ENCODE data around the gene TTC21B. TPM values are rescaled to one million over a fixed set of nuclear protein-coding genes. Genes with fewer than 3 reads are reported as not detected.
"Not testable (repeated sequence)": the region's sequence is repeated elsewhere in the genome, so short reads cannot be mapped to it uniquely, and the experiment has no call there.

Gene TTC21B
- total RNA-seq, 1 donor from 2014 or later: 12.0 TPM

DNA sequence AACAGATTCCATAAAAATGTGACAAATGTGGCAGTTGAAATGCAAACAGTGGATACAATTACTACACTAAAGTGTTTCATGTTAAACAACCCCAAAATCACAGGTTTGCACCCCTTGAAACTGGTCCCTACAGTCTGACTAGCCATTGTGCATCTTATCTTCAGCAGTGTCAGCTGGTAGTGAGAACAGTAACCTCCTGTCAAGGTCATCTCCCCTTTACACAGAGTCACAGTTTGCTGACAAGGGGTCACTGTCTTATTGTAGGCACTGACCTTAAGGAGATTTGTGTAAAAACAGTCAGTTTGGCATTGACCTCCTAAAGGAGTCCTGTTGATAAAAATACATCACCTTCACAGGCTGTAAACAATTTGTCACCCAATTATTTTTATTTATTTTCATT, 37.3 kb upstream of the TTC21B start:
- Histone ChIP-seq H2AFZ (ENCODE audit: low read depth, low read length) (no peak overlapping the region), H3K79me2 (ENCODE audit: insufficient read depth, low read length) (no peaks in the 10 kb centered on the region), H3K4me3 (ENCODE audit: insufficient read depth, low read depth, low read length) (no peak overlapping the region), H3K4me1 (ENCODE audit: insufficient read depth, low read length) (no peaks in the 10 kb centered on the region), H3K36me3 (ENCODE audit: insufficient read depth, low read length) (no peaks in the 10 kb centered on the region), H3K27ac (ENCODE audit: low read depth, low read length) (no peak overlapping the region), H3K4me2 (ENCODE audit: low read length) (no peak overlapping the region), H3K27me3 (ENCODE audit: insufficient read depth, low read length) (no peaks in the 10 kb centered on the region), H3K9me3 (ENCODE audit: insufficient read depth, low read depth, low read length) (no peaks in the 10 kb centered on the region), H4K20me1 (ENCODE audit: insufficient read depth, low read length) (no peaks in the 10 kb centered on the region), H3K9ac (ENCODE audit: low read length) (no peak overlapping the region)
- TF ChIP-seq EZH2 (IDR thresholded peaks at IDR 0.05; ENCODE audit: insufficient read depth, low read length): no peak
- TF ChIP-seq, protein P1, sequence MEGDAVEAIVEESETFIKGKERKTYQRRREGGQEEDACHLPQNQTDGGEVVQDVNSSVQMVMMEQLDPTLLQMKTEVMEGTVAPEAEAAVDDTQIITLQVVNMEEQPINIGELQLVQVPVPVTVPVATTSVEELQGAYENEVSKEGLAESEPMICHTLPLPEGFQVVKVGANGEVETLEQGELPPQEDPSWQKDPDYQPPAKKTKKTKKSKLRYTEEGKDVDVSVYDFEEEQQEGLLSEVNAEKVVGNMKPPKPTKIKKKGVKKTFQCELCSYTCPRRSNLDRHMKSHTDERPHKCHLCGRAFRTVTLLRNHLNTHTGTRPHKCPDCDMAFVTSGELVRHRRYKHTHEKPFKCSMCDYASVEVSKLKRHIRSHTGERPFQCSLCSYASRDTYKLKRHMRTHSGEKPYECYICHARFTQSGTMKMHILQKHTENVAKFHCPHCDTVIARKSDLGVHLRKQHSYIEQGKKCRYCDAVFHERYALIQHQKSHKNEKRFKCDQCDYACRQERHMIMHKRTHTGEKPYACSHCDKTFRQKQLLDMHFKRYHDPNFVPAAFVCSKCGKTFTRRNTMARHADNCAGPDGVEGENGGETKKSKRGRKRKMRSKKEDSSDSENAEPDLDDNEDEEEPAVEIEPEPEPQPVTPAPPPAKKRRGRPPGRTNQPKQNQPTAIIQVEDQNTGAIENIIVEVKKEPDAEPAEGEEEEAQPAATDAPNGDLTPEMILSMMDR (IDR thresholded peaks at IDR 0.05; ENCODE audit: insufficient read depth, low read depth, low read length): no peak
- no peaks in the 10 kb centered on the region for H3K36me3 Mint-ChIP-seq (ENCODE audit: low read depth, unreplicated experiment)
- peaks cover 5% of the 10 kb centered on the region for H3K9me3 Mint-ChIP-seq (ENCODE audit: unreplicated experiment)
- no peak for DNase-seq (ENCODE audit: low read depth)
- H3K4me3 Mint-ChIP-seq (ENCODE audit: unreplicated experiment): no peak overlapping the region
- no peaks in the 10 kb centered on the region for H3K4me1 Mint-ChIP-seq (ENCODE audit: low read depth, unreplicated experiment)
- no peak overlapping the region for H3K27ac Mint-ChIP-seq (ENCODE audit: unreplicated experiment)
- H3K27me3 Mint-ChIP-seq (ENCODE audit: low read depth, unreplicated experiment): no peaks in the 10 kb centered on the region
- no peak for FAIRE-seq

DNA sequence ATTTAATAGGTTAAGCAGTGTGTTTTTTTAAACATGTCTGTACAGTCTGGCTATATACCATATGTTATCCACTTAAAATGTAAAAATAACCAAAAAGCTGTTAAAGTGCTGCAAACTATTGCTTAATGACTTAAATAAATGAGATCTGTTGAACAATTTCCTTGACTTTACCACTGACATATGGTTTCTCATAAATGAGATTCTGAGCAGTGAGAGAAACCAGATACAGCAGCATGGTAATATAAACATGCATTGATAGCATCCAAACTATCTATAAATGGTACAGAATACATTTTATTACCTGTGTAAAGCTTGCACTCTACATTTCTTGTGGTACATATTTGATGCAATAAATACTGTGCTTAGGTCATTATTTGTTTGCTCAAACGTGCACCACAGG, 36.3 kb upstream of the TTC21B start:
- no peaks in the 10 kb centered on the region for H3K4me1 ChIP-seq (ENCODE audit: insufficient read depth, low read length)
- no peaks in the 10 kb centered on the region for H3K79me2 ChIP-seq (ENCODE audit: insufficient read depth, low read length)
- H3K9me3 Mint-ChIP-seq (ENCODE audit: unreplicated experiment): peaks cover 5% of the 10 kb centered on the region
- no peak overlapping the region for H3K4me3 ChIP-seq (ENCODE audit: insufficient read depth, low read depth, low read length)
- H3K4me1 Mint-ChIP-seq (ENCODE audit: low read depth, unreplicated experiment): no peaks in the 10 kb centered on the region
- TF ChIP-seq, protein P1 (IDR thresholded peaks at IDR 0.05; ENCODE audit: insufficient read depth, low read depth, low read length): no peak
- no peak for TF ChIP-seq EZH2 (IDR thresholded peaks at IDR 0.05; ENCODE audit: insufficient read depth, low read length)
- no peaks in the 10 kb centered on the region for H3K36me3 Mint-ChIP-seq (ENCODE audit: low read depth, unreplicated experiment)
- H3K9ac ChIP-seq (ENCODE audit: low read length): no peak overlapping the region
- no peaks in the 10 kb centered on the region for H4K20me1 ChIP-seq (ENCODE audit: insufficient read depth, low read length)
- H3K4me3 Mint-ChIP-seq (ENCODE audit: unreplicated experiment): no peak overlapping the region
- H3K27ac ChIP-seq (ENCODE audit: low read depth, low read length): no peak overlapping the region
- H3K4me2 ChIP-seq (ENCODE audit: low read length): no peak overlapping the region
- no peaks in the 10 kb centered on the region for H3K9me3 ChIP-seq (ENCODE audit: insufficient read depth, low read depth, low read length)
- no peak for FAIRE-seq
- no peaks in the 10 kb centered on the region for H3K27me3 ChIP-seq (ENCODE audit: insufficient read depth, low read length)
- no peak overlapping the region for H3K27ac Mint-ChIP-seq (ENCODE audit: unreplicated experiment)
- no peak for DNase-seq (ENCODE audit: low read depth)
- no peak overlapping the region for H2AFZ ChIP-seq (ENCODE audit: low read depth, low read length)
- no peaks in the 10 kb centered on the region for H3K27me3 Mint-ChIP-seq (ENCODE audit: low read depth, unreplicated experiment)
- no peaks in the 10 kb centered on the region for H3K36me3 ChIP-seq (ENCODE audit: insufficient read depth, low read length)

- DNase-seq (ENCODE audit: low read depth) (no peak), FAIRE-seq (no peak)
- no peaks in the 10 kb centered on the region for H3K4me1 Mint-ChIP-seq (ENCODE audit: low read depth, unreplicated experiment)
- no peaks in the 10 kb centered on the region for H3K27me3 ChIP-seq (ENCODE audit: insufficient read depth, low read length)
- no peak for TF ChIP-seq EZH2 (IDR thresholded peaks at IDR 0.05; ENCODE audit: insufficient read depth, low read length)
- TF ChIP-seq, protein P1 (IDR thresholded peaks at IDR 0.05; ENCODE audit: insufficient read depth, low read depth, low read length): no peak
- H3K36me3 ChIP-seq (ENCODE audit: insufficient read depth, low read length): no peaks in the 10 kb centered on the region
- no peaks in the 10 kb centered on the region for H3K36me3 Mint-ChIP-seq (ENCODE audit: low read depth, unreplicated experiment)
- H3K27ac ChIP-seq (ENCODE audit: low read depth, low read length): no peak overlapping the region
- H3K27me3 Mint-ChIP-seq (ENCODE audit: low read depth, unreplicated experiment): no peaks in the 10 kb centered on the region
- H3K9ac ChIP-seq (ENCODE audit: low read length): no peak overlapping the region
- H3K79me2 ChIP-seq (ENCODE audit: insufficient read depth, low read length): no peaks in the 10 kb centered on the region
- H3K9me3 ChIP-seq (ENCODE audit: insufficient read depth, low read depth, low read length): no peaks in the 10 kb centered on the region
- H3K9me3 Mint-ChIP-seq (ENCODE audit: unreplicated experiment): peaks cover 3% of the 10 kb centered on the region
- H3K4me3 ChIP-seq (ENCODE audit: insufficient read depth, low read depth, low read length): no peak overlapping the region
- H3K4me2 ChIP-seq (ENCODE audit: low read length): no peak overlapping the region
- H3K27ac Mint-ChIP-seq (ENCODE audit: unreplicated experiment): no peak overlapping the region
- no peaks in the 10 kb centered on the region for H3K4me1 ChIP-seq (ENCODE audit: insufficient read depth, low read length)
- H3K4me3 Mint-ChIP-seq (ENCODE audit: unreplicated experiment): no peak overlapping the region
- no peaks in the 10 kb centered on the region for H4K20me1 ChIP-seq (ENCODE audit: insufficient read depth, low read length)
- no peak overlapping the region for H2AFZ ChIP-seq (ENCODE audit: low read depth, low read length)
These were observed 31.5 kb upstream of the TTC21B start for GRCh38 chr2:165985120-165985519.

GRCh38 chr2:165972161-165972560, 18.6 kb upstream of the TTC21B start:
- not testable (repeated sequence) for H3K27ac ChIP-seq (ENCODE audit: low read depth, low read length); H3K4me3 ChIP-seq (ENCODE audit: insufficient read depth, low read depth, low read length); H4K20me1 ChIP-seq (ENCODE audit: insufficient read depth, low read length); H3K4me1 Mint-ChIP-seq (ENCODE audit: low read depth, unreplicated experiment); FAIRE-seq; H3K79me2 ChIP-seq (ENCODE audit: insufficient read depth, low read length); H3K9me3 Mint-ChIP-seq (ENCODE audit: unreplicated experiment); H3K27me3 ChIP-seq (ENCODE audit: insufficient read depth, low read length); H3K4me1 ChIP-seq (ENCODE audit: insufficient read depth, low read length); H3K4me2 ChIP-seq (ENCODE audit: low read length); H3K4me3 Mint-ChIP-seq (ENCODE audit: unreplicated experiment); H3K9me3 ChIP-seq (ENCODE audit: insufficient read depth, low read depth, low read length); H3K27me3 Mint-ChIP-seq (ENCODE audit: low read depth, unreplicated experiment); H3K36me3 Mint-ChIP-seq (ENCODE audit: low read depth, unreplicated experiment); DNase-seq (ENCODE audit: low read depth); H3K27ac Mint-ChIP-seq (ENCODE audit: unreplicated experiment); H2AFZ ChIP-seq (ENCODE audit: low read depth, low read length); H3K9ac ChIP-seq (ENCODE audit: low read length); H3K36me3 ChIP-seq (ENCODE audit: insufficient read depth, low read length)

All from astrocyte (in vitro differentiated cells and primary cell).